ENCODE measurements around the gene KCTD8. TPM values are rescaled to one million over a fixed set of nuclear protein-coding genes. Genes with fewer than 3 reads are reported as not detected.

KCTD8 gene
- total and polyA plus RNA-seq, 2 donors (not counting 1 experiment from before 2014, with no cell fraction given): not detected

DNA sequence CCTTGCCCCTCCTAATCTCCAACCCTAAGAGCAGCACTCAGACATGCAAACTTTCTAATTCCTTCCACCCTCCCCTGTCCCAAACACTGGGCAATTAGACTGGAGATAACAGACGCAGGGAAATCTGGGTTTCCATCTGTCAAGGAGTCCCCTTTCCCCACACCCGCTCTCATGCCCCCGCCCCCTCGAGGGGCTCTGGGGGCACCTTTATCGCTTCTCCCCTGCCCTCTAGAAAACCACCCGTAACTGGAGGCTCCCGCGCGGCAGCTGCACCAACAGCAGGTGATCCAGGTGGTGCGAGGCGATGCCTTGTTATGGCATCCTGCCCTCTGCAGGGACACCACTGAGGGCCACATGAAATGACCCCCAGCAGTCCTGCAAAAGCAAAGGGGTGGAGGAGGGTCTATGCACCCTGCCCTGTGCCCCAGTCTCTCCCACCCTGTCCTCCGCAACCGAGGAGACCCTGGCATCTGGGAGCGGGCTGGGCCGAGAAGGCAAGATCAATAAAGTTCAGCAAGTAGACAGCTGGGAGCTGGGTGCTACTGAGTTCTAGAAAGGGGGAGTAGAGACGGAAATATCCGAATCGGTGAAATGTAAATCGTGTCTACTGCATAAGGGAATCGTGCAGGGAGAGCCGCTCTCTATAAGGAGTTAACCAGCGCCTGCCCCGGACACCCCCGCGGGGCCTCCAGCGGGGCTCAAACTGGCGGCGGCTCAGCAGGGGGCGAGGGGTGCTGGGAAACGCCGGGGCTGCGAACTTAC is 1.6 kb downstream of the KCTD8 start:
- DNase-seq: no peak
- H3K9ac ChIP-seq (ENCODE audit: low read length): no peak overlapping the region
- intact Hi-C loops (cut with micrococcal nuclease): no loop called here
- CTCF ChIA-PET: no interaction called here
- H2AFZ ChIP-seq (ENCODE audit: insufficient read depth, low read depth, low read length, poor library complexity, severe bottlenecking): no peak overlapping the region
- WGBS (ENCODE audit: insufficient coverage): 11% methylated on average over 31 of the region's 32 CpGs
- POLR2A ChIA-PET: no interaction called here
- H4K20me1 ChIP-seq (ENCODE audit: control insufficient read depth, insufficient read depth, low read length, poor library complexity, severe bottlenecking): no peaks in the 10 kb centered on the region
- no peak overlapping the region for H3K27ac ChIP-seq (ENCODE audit: low read length in 2 of 2)
- H3K4me3 ChIP-seq (ENCODE audit: control extremely low read depth in 1 of 5, extremely low read depth in 1 of 5, insufficient read depth in 1 of 5, low read depth in 2 of 5, low read length in 4 of 5): no peak overlapping the region
- H3K4me3 Mint-ChIP-seq: peak overlapping the region; percentile 73
- TF ChIP-seq, protein P1, sequence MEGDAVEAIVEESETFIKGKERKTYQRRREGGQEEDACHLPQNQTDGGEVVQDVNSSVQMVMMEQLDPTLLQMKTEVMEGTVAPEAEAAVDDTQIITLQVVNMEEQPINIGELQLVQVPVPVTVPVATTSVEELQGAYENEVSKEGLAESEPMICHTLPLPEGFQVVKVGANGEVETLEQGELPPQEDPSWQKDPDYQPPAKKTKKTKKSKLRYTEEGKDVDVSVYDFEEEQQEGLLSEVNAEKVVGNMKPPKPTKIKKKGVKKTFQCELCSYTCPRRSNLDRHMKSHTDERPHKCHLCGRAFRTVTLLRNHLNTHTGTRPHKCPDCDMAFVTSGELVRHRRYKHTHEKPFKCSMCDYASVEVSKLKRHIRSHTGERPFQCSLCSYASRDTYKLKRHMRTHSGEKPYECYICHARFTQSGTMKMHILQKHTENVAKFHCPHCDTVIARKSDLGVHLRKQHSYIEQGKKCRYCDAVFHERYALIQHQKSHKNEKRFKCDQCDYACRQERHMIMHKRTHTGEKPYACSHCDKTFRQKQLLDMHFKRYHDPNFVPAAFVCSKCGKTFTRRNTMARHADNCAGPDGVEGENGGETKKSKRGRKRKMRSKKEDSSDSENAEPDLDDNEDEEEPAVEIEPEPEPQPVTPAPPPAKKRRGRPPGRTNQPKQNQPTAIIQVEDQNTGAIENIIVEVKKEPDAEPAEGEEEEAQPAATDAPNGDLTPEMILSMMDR (IDR thresholded peaks at IDR 0.05): no peak
- no peak for TF ChIP-seq EZH2 (IDR thresholded peaks at IDR 0.05; ENCODE audit: borderline replicate concordance, insufficient read depth, low read depth, low read length, poor library complexity, severe bottlenecking)
- peaks cover 0 to 16% (median 0%) of the 10 kb centered on the region in 3 donors for H3K9me3 ChIP-seq (ENCODE audit: control extremely low read depth in 1 of 3, control insufficient read depth in 2 of 3, insufficient read depth in 1 of 3, low read length in 2 of 3)
- H3K4me2 ChIP-seq (replicated peaks; ENCODE audit: low read depth, low read length, poor library complexity, severe bottlenecking): peak overlapping the region; percentile 81
- H3K4me1 ChIP-seq (ENCODE audit: control insufficient read depth in 2 of 2, insufficient read depth in 2 of 2, low read length in 2 of 2): peaks cover 16 to 21% of the 10 kb centered on the region in 2 donors
- ATAC-seq (ENCODE audit: low read depth): no peak
- peaks cover 55% of the 10 kb centered on the region for H3K27me3 Mint-ChIP-seq
- no peaks in the 10 kb centered on the region for H3K36me3 ChIP-seq (replicated peaks in 1 of 2; ENCODE audit: control extremely low read depth in 1 of 2, control insufficient read depth in 1 of 2, extremely low read depth in 1 of 2, insufficient read depth in 2 of 2, low read length in 1 of 2)
- no peak overlapping the region for H3K27ac Mint-ChIP-seq
- H3K9me3 Mint-ChIP-seq (ENCODE audit: insufficient read depth): no peaks in the 10 kb centered on the region
- peaks cover 0 to 34% (median 28%) of the 10 kb centered on the region in 4 experiments for H3K27me3 ChIP-seq (replicated peaks in 1 of 4; ENCODE audit: control extremely low read depth in 1 of 4, control insufficient read depth in 3 of 4, insufficient read depth in 4 of 4, low read length in 3 of 4)
- H3K4me1 Mint-ChIP-seq: peaks cover 10% of the 10 kb centered on the region
- H3K79me2 ChIP-seq (ENCODE audit: control insufficient read depth, insufficient read depth, low read length): no peaks in the 10 kb centered on the region

DNA sequence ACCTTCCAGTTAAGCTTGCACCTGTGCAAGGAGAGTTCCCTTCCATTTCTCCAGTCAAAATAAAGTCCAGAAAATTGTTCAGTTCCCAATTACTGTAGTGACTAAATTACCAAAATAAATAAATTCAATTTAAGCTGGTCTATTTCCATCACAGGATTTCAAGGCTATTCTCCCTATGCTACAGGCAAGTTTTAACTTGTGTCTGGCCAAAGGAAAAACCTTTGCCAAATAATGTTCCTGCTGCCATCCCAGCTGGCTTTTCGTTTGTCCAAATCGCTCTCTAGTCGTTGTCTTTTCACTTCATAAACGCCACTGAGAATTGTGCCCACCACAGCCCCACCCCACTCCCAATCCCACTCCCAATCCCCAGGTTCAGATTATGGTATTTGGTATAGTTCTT is 2.4 kb downstream of the KCTD8 start:
- no peaks in the 10 kb centered on the region for H3K36me3 ChIP-seq (replicated peaks in 1 of 2; ENCODE audit: control extremely low read depth in 1 of 2, control insufficient read depth in 1 of 2, extremely low read depth in 1 of 2, insufficient read depth in 2 of 2, low read length in 1 of 2)
- H2AFZ ChIP-seq (ENCODE audit: insufficient read depth, low read depth, low read length, poor library complexity, severe bottlenecking): no peak overlapping the region
- H3K4me1 ChIP-seq (ENCODE audit: control insufficient read depth in 2 of 2, insufficient read depth in 2 of 2, low read length in 2 of 2): peaks cover 16 to 21% of the 10 kb centered on the region in 2 donors
- no peak overlapping the region for H3K9ac ChIP-seq (ENCODE audit: low read length)
- no peak overlapping the region for H3K4me3 ChIP-seq (ENCODE audit: control extremely low read depth in 1 of 5, extremely low read depth in 1 of 5, insufficient read depth in 1 of 5, low read depth in 2 of 5, low read length in 4 of 5)
- TF ChIP-seq, protein P1 (IDR thresholded peaks at IDR 0.05): no peak
- no peak for TF ChIP-seq EZH2 (IDR thresholded peaks at IDR 0.05; ENCODE audit: borderline replicate concordance, insufficient read depth, low read depth, low read length, poor library complexity, severe bottlenecking)
- H4K20me1 ChIP-seq (ENCODE audit: control insufficient read depth, insufficient read depth, low read length, poor library complexity, severe bottlenecking): no peaks in the 10 kb centered on the region
- ChIA-PET POLR2A (no interaction called here), CTCF (no interaction called here)
- no peak overlapping the region for H3K4me2 ChIP-seq (replicated peaks; ENCODE audit: low read depth, low read length, poor library complexity, severe bottlenecking)
- no CpG with 5 or more reads among the region's 4 CpGs for WGBS (ENCODE audit: insufficient coverage)
- no peak for ATAC-seq (ENCODE audit: low read depth)
- Mint-ChIP-seq H3K9me3 (ENCODE audit: insufficient read depth) (no peaks in the 10 kb centered on the region), H3K4me1 (peaks cover 10% of the 10 kb centered on the region), H3K27ac (no peak overlapping the region), H3K27me3 (peaks cover 47% of the 10 kb centered on the region), H3K4me3 (no peak overlapping the region)
- peaks cover 0 to 34% (median 25%) of the 10 kb centered on the region in 4 experiments for H3K27me3 ChIP-seq (replicated peaks in 1 of 4; ENCODE audit: control extremely low read depth in 1 of 4, control insufficient read depth in 3 of 4, insufficient read depth in 4 of 4, low read length in 3 of 4)
- no peak for DNase-seq
- H3K9me3 ChIP-seq (ENCODE audit: control extremely low read depth in 1 of 3, control insufficient read depth in 2 of 3, insufficient read depth in 1 of 3, low read length in 2 of 3): peaks cover 0 to 16% (median 0%) of the 10 kb centered on the region in 3 donors
- no peaks in the 10 kb centered on the region for H3K79me2 ChIP-seq (ENCODE audit: control insufficient read depth, insufficient read depth, low read length)
- intact Hi-C loops (cut with micrococcal nuclease): no loop called here
- H3K27ac ChIP-seq (ENCODE audit: low read length in 2 of 2): no peak overlapping the region

All from B cell (primary cell).